Measurements from ENCODE around the gene ALKBH2. TPM values are rescaled to one million over a fixed set of nuclear protein-coding genes. Genes with fewer than 3 reads are reported as not detected.

The ALKBH2 gene
- 10 to 100 TPM in 1 of 2 experiments, 1 to 10 TPM in 1; 10.0 to 13.0 TPM for total RNA-seq

DNA sequence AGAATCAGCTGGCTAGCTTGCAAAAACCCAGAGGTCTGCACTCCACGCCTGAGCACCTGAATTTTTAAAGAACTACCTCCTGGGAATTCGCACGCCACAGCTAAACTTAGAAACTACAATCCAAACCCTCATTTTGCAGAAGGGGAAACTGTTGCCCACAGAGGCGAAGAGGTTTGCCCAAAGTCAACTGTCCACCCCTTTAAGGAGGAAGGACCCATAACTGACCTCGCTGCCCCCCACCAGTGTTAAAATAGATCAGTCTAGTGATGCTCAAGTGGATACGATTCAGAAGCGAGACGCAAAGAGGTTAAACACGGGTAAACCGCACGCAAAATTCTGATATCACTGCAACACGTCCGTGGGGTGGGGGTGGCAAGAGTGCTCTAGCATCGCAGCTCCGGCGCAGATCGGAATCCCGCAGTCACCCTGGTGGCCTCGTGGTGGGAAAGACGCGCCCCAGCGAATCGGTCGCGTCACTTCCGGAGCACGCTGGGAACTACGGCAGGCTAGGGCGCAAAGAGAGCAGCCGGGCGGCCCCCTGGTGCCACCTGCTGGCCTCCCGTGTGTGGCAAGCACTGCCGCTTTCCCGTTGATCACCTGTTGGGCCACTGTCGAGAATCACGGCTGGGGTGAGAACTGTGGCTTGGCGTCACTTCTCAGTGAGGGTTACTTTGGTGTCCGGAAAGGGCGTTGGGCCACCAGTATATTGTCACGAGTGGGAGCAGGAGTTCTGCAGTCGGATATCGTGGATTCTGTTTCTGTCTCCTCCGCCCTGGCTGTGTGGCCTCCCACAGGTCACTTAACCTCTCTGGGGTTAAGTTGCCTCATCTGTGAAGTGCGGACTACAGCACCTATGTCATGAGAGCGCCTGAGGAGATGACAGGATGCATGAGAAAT, at the start of gene ALKBH2:
ALKBH2 (minus strand) TSS at position 451 of the 897 bp plus-strand sequence. CDS start 686 bp downstream, outside the sequence.
- Mint-ChIP-seq H3K27ac (peak within 1 kb of the TSS; percentile 92), H3K4me1 (peaks cover 42% of the 10 kb centered on the region), H3K4me3 (peak within 1 kb of the TSS; percentile 76), H3K9me3 (no peaks in the 10 kb centered on the region), H3K36me3 (ENCODE audit: low read depth) (peaks cover 14% of the 10 kb centered on the region), H3K27me3 (no peaks in the 10 kb centered on the region)
- DNase-seq, result peak; percentile 94
- ChIA-PET POLR2A (interaction anchor here (0.7 kb wide), 1 partner anchor 39 kb away, joined by 3 read pairs; no protein-coding TSS in a partner anchor), CTCF (interaction anchor here (0.5 to 1.7 kb wide), 22 partner anchors 8 to 523 kb away, joined by 3 to 7 read pairs (median 3); partner anchors contain the start of gene USP30)

DNA sequence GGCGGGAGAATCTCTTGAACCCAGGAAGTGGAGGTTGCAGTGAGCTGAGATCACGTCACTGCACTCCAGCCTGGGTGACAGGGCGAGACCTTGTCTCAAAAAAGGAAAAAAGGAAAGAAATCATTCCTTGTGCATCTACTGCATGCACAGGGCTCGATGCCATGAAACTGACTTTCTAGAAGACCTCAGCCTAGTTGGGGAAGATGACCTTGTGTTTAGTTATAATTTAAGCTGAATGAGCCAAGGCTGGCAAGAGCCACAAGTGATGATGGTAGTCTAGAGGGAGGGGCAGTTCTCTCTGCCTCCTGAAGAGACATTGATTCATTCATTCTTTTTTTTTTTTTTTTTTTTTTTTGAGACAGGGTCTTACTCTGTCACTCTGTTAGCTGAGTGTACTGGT, 47.3 kb upstream of the ALKBH2 start:
- H3K36me3 Mint-ChIP-seq (ENCODE audit: low read depth), result no peaks in the 10 kb centered on the region
- no peak for DNase-seq
- peaks cover 4% of the 10 kb centered on the region for H3K27me3 Mint-ChIP-seq
- no peak overlapping the region for H3K27ac Mint-ChIP-seq
- POLR2A ChIA-PET, result no interaction called here
- H3K9me3 Mint-ChIP-seq, result no peaks in the 10 kb centered on the region
- CTCF ChIA-PET, result interaction anchor here (0.6 to 0.7 kb wide), 2 partner anchors 40 to 214 kb away, joined by 3 to 4 read pairs; no protein-coding TSS in a partner anchor
- H3K4me1 Mint-ChIP-seq, result peaks cover 14% of the 10 kb centered on the region
- H3K4me3 Mint-ChIP-seq, result no peak overlapping the region

DNA sequence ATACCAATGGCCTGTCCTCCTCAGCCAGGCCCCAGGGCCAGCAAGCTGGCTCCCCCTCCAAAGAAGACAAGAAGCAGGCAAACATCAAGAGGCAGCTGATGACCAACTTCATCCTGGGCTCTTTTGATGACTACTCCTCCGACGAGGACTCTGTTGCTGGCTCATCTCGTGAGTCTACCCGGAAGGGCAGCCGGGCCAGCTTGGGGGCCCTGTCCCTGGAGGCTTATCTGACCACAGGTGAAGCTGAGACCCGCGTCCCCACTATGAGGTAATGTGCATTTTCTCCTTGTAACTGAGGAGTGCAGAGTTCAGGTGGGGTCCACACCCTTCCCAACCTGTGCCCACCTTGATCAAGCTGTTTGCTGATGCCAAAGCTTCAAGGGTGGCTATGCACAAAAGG, 46.5 kb upstream of the ALKBH2 start:
- Mint-ChIP-seq H3K27me3 (peaks cover 9% of the 10 kb centered on the region), H3K4me1 (peaks cover 14% of the 10 kb centered on the region), H3K36me3 (ENCODE audit: low read depth) (peaks cover 1% of the 10 kb centered on the region), H3K4me3 (no peak overlapping the region), H3K27ac (no peak overlapping the region), H3K9me3 (no peaks in the 10 kb centered on the region)
- POLR2A ChIA-PET, result no interaction called here
- no peak for DNase-seq
- CTCF ChIA-PET, result no interaction called here

DNA sequence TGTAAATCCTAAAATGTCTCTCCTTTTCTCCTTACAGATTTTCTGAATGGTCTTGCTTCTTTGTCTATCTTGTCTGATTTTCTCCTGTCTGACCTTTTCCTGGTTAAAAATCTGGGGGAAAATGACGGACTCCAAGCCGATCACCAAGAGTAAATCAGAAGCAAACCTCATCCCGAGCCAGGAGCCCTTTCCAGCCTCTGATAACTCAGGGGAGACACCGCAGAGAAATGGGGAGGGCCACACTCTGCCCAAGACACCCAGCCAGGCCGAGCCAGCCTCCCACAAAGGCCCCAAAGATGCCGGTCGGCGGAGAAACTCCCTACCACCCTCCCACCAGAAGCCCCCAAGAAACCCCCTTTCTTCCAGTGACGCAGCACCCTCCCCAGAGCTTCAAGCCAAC, 46.1 kb upstream of the ALKBH2 start:
- CTCF ChIA-PET, result no interaction called here
- Mint-ChIP-seq H3K9me3 (no peaks in the 10 kb centered on the region), H3K27me3 (peaks cover 10% of the 10 kb centered on the region), H3K27ac (no peak overlapping the region), H3K36me3 (ENCODE audit: low read depth) (peaks cover 1% of the 10 kb centered on the region), H3K4me3 (no peak overlapping the region), H3K4me1 (peaks cover 14% of the 10 kb centered on the region)
- POLR2A ChIA-PET, result no interaction called here
- DNase-seq, result no peak

DNA sequence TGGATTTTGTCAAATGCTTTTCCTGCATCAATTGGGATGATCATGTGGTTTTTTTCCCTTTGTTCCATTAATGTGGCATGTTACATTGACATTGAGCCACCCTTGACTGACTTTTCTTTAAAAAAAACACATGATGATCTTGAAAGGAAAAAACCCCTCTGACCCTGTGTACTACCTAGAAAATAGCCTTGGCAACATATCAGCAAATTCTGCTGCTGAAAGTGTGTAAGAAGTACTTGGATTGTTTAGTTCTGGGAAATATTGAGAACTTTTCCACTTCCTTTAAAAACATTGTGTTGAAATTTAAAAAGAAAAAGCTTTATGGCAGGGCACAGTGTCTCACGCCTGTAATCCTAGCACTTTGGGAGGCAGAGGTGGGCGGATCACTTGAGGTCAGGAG, 43.8 kb upstream of the ALKBH2 start:
- ChIA-PET POLR2A (no interaction called here), CTCF (no interaction called here)
- Mint-ChIP-seq H3K36me3 (ENCODE audit: low read depth) (peaks cover 1% of the 10 kb centered on the region), H3K9me3 (no peaks in the 10 kb centered on the region), H3K27me3 (peaks cover 10% of the 10 kb centered on the region), H3K4me3 (no peak overlapping the region), H3K27ac (no peak overlapping the region), H3K4me1 (peaks cover 3% of the 10 kb centered on the region)
- no peak for DNase-seq

DNA sequence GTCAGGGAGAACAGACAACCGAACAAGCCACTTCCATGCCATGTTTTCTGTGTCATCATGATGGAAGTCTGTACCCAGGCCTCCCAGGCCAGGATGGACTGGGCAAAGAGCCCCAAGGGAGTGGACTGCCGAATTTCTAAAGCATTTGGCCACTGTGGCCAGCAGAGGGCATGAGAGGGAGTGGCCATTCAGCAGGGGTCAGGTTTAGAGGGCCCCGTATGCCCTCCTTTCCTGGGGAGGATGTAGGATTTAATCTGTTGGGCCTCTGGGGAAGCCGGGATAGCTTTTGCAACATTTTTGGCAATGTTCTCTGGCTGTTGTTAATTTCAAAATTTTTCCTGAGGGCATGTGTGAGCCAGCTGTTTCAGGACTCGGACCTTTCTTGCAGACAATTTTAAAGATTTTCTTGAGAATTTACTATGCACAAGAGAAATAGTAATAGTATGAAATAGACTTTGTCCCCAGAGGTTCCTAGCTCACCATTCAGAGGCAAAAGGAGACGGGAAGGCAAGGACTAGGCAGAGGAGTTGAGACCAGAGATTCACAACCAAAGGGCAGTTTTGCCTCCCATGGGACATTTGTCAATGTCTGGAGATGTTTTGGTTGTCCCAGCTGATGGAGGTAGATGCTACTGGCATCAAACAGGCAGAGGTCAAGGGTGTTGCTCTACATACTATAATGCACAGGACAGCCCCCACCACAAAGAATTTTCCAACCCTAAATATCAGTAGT, 41.1 kb upstream of the ALKBH2 start:
- POLR2A ChIA-PET, result no interaction called here
- Mint-ChIP-seq H3K4me3 (no peak overlapping the region), H3K27ac (no peak overlapping the region), H3K4me1 (no peaks in the 10 kb centered on the region), H3K36me3 (ENCODE audit: low read depth) (peaks cover 1% of the 10 kb centered on the region), H3K9me3 (no peaks in the 10 kb centered on the region), H3K27me3 (peaks cover 10% of the 10 kb centered on the region)
- no peak for DNase-seq
- CTCF ChIA-PET, result interaction anchor here (0.9 kb wide), 1 partner anchor 29 kb away, joined by 3 read pairs; no protein-coding TSS in a partner anchor

DNA sequence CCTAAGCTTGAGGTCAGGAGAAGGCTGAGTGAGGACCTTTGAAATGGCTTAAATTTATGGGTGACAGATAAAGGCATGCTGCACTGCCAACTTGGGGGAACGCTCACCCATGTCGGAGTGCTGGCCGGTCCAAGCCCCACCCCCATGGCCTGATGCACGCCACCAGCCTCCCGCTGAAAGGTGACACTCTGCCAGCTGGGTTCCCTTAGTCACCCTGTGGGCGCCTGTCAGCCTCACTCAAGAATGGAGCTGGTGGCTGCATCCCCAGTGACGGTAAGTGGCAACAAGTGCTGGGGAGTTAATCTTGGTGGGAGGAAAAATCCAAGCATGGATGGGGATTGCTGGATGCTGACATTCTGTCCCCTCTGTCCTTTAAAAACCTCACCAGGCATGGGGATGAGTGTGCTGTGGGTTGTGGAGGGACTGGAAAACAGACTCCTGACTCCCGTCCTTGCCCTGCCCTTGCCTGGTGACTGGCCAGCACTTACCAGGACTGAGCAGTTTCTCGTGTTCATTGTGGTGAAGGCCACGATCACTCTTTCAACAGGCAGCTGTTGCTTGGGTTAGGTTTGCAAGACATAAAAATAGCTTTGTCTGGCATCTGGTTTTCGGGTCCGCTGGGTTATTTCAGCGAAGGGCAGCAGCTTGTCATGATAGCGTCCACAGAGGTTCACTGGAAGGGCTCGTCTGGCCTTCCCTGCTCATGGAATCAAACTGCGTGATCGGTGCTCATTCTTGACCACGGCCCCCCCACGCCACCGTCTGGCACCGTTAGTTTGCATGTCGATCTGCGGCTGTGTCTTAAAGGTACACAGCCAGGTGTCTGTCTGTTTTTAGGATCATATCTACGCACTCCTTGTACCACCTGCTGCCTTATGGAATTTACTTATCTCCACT, 38.1 kb upstream of the ALKBH2 start:
- ChIA-PET CTCF (interaction anchor here (0.5 to 1.1 kb wide), 3 partner anchors 11 to 22 kb away, joined by 3 to 4 read pairs (median 3); no protein-coding TSS in a partner anchor), POLR2A (no interaction called here)
- no peaks in the 10 kb centered on the region for H3K4me1 Mint-ChIP-seq
- no peak overlapping the region for H3K4me3 Mint-ChIP-seq
- H3K36me3 Mint-ChIP-seq (ENCODE audit: low read depth), result peaks cover 1% of the 10 kb centered on the region
- no peak for DNase-seq
- no peak overlapping the region for H3K27ac Mint-ChIP-seq
- peaks cover 6% of the 10 kb centered on the region for H3K27me3 Mint-ChIP-seq
- H3K9me3 Mint-ChIP-seq, result no peaks in the 10 kb centered on the region

DNA sequence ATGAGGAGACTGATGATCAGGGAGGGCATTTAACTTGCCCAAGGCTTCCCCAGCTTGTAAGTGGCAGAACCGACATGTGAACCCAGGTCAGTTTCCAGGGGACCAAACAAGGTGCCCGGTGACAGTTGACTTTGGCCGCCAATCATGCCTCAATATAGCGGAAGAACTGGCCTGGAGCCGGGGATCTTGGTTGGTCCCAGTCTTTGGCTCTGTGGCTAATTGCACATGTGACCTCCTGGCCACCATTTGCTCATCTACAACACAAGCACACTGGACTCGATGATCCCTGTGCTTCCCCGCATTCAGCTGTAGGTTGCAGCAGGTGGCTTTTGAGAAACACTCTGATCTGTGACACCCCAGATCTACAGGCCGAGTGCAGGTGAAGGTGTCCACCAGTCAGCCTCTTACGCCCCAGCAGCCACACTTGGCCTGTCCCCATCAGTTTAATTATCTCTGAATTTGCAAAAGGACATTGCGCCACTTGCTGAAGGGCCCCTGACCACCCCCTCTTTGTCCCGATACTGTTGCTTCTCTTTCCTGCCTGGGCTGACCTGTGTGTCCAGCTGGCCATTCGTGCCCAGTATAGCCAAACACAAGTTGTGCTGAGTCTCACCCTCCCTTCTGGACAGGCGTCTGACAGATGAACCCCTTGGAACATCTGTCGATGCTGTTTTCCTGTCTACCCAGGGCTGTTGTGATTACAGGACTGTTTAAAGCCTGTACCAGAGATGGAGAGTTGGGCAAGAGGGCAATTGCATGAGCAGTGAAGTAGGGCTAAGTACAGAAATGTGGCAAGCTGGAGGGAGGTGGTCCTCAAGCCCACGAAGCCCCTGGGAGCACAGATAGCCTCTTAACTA, 37.3 kb upstream of the ALKBH2 start:
- H3K4me3 Mint-ChIP-seq, result no peak overlapping the region
- H3K36me3 Mint-ChIP-seq (ENCODE audit: low read depth), result peaks cover 1% of the 10 kb centered on the region
- H3K27ac Mint-ChIP-seq, result no peak overlapping the region
- ChIA-PET POLR2A (no interaction called here), CTCF (interaction anchor here (0.5 to 0.8 kb wide), 2 partner anchors 11 to 21 kb away, joined by 3 read pairs; no protein-coding TSS in a partner anchor)
- no peaks in the 10 kb centered on the region for H3K4me1 Mint-ChIP-seq
- peaks cover 5% of the 10 kb centered on the region for H3K27me3 Mint-ChIP-seq
- DNase-seq, result no peak
- H3K9me3 Mint-ChIP-seq, result no peaks in the 10 kb centered on the region

DNA sequence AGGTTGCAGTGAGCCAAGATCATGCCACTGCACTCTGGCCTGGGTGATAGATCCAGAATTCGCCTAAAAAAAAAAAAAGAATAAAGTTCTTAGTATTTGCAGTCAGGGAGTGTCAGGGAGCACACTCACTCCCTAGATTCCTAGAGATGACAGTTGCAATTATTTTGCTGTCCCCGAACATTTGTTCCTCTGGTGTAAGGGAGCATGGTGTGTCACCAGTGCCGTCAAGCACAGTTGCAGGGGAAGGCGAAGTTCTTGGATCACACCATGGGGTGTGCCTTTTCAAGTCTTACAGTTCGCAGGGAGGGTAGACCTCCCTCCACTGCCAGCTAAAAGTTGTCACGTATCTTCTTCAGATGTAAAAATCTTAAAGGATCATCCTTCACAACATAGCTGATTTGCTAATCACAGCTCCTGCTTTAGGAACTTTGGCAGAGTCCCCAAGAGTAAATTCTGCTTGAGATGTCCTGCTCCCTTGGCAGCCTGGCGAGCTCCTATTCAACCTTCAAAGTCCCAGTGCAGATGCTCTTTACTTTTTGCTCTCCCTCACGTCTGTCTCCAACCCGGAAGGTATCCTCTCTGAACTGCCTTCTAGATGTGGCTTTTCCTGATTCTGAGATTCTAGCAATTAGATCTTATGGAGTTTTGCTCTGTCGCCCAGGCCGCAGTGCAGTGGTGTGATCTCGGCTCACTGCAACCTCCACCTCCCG, 34.4 kb upstream of the ALKBH2 start:
- H3K9me3 Mint-ChIP-seq, result no peaks in the 10 kb centered on the region
- H3K36me3 Mint-ChIP-seq (ENCODE audit: low read depth), result no peaks in the 10 kb centered on the region
- no peak for DNase-seq
- POLR2A ChIA-PET, result no interaction called here
- H3K27me3 Mint-ChIP-seq, result no peaks in the 10 kb centered on the region
- no peaks in the 10 kb centered on the region for H3K4me1 Mint-ChIP-seq
- H3K4me3 Mint-ChIP-seq, result no peak overlapping the region
- CTCF ChIA-PET, result interaction anchor here (0.5 to 0.9 kb wide), 3 partner anchors 15 to 300 kb away, joined by 3 to 4 read pairs (median 3); no protein-coding TSS in a partner anchor
- H3K27ac Mint-ChIP-seq, result no peak overlapping the region

DNA sequence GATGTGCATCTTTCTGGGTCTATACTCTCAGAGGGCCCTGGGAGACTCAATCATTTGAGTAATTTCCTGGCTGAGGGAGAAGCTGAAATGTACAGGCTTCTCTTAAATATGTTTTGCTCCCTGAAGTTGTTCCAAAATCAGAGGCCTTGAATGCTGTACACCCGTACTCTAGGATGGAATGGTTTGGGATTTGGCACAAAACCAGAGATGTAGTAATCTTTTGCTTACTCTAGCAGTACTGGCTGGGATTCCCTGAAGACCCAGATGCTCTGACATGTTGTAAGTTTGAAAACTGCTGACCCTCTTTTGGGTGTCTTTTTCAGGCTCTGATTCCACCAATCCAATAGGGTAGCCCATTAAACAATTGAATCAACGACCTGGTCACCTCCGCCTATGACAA, 33.5 kb upstream of the ALKBH2 start:
- ChIA-PET POLR2A (no interaction called here), CTCF (interaction anchor here (0.5 to 1.3 kb wide), 2 partner anchors 15 to 301 kb away, joined by 3 read pairs; no protein-coding TSS in a partner anchor)
- Mint-ChIP-seq H3K36me3 (ENCODE audit: low read depth) (no peaks in the 10 kb centered on the region), H3K4me1 (no peaks in the 10 kb centered on the region), H3K9me3 (no peaks in the 10 kb centered on the region), H3K27me3 (no peaks in the 10 kb centered on the region), H3K27ac (no peak overlapping the region), H3K4me3 (no peak overlapping the region)
- no peak for DNase-seq

DNA sequence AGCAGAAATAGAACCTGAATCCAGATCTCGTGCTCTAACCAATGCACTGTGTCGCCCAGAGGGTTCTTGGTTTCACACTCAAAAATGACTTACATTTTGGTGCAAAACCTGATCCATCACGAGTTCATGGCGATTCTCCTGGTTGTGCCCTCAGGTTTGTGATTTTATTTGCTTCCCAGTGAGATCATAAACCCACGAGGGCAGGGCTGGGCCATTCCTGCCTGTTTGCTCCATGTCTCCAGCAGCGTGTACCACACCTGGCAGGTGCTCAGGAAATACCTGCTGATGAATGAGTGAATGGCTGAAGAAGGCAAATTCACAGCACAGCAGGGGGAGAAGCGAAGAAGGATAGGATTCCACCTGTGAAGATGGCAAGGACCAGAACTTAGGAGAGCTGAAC, 32.5 kb upstream of the ALKBH2 start:
- no peaks in the 10 kb centered on the region for H3K36me3 Mint-ChIP-seq (ENCODE audit: low read depth)
- no peak for DNase-seq
- no peak overlapping the region for H3K27ac Mint-ChIP-seq
- ChIA-PET CTCF (interaction anchor here (1.3 to 1.4 kb wide), 2 partner anchors 14 kb away, joined by 3 to 4 read pairs; no protein-coding TSS in a partner anchor), POLR2A (no interaction called here)
- H3K27me3 Mint-ChIP-seq, result no peaks in the 10 kb centered on the region
- H3K4me1 Mint-ChIP-seq, result no peaks in the 10 kb centered on the region
- no peaks in the 10 kb centered on the region for H3K9me3 Mint-ChIP-seq
- no peak overlapping the region for H3K4me3 Mint-ChIP-seq

All from activated CD4-positive, alpha-beta T cell treated with anti-CD3 and anti-CD28 coated beads, Interleukin-2, amount 10 ng/mL, durations not matched to agents 7 days and 5 days (primary cell).